ENCODE data around the gene PCDHA4.
A peak's percentile ranks its signal among the peaks of the same experiment; 100 is the strongest.

Gene PCDHA4

GRCh38 chr5:140855772-140856674 lies 49.2 kb downstream of the PCDHA4 start, which contains the start of gene PCDHA10:
Gene PCDHA10, plus strand, starts transcription at chr5:140855897. Its CDS starts 152 bp downstream, at chr5:140856049.
- peak in 3 of 56 donors; percentile 18 to 23 (median 22) for DNase-seq

- DNase-seq: no peak
These were observed 50.5 kb downstream of the PCDHA4 start for GRCh38 chr5:140857177-140857986.

DNA sequence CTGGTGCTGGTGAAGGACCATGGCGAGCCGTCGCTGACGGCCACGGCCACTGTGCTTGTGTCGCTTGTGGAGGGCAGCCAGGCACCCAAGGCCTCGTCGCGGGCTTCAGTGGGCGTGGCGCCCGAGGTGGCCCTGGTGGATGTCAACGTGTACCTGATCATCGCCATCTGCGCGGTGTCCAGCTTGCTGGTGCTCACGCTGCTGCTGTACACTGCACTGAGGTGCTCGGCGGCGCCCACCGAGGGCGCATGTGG lies 51.0 kb downstream of the PCDHA4 start:
- DNase-seq: no peak

GRCh38 chr5:140862441-140863295 lies 55.8 kb downstream of the PCDHA4 start:
- no peak for DNase-seq

Measured in nucleus accumbens (tissue), 56 donors.